ENCODE data around the gene HNRNPF.

GRCh38 chr10:43396928-43397624 is 11.9 kb downstream of the HNRNPF start:
- TF ChIP-seq CTCF (IDR thresholded peaks at IDR 0.05): no peak
- TF ChIP-seq POLR2A (IDR thresholded peaks at IDR 0.05): peak; percentile 75 to 81
